ENCODE results near the gene CENPVL3.

Gene CENPVL3

DNA sequence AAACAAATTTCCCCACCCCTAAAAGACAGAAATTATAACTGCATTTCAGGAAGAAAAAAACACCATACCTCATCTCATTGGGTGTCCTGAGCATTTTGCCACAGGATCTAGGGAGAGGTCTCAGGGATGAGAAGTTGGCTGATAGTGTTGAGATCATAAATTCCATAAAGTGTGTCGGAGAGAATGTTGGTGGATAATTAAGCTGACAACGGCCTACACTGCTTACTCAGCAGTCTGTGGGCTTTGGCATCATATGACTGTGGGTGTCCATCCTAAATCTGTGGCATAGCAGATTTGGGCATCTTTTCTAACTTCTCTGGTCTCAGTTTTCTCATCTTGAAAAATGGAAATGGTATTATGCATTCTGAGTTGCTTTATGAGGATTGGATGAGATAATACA lies 12.3 kb downstream of the CENPVL3 start:
- H3K9me3 ChIP-seq (ENCODE audit: control insufficient read depth, low read length): no peaks in the 10 kb centered on the region

GRCh38 chrX:51598899-51599298 lies 19.8 kb downstream of the CENPVL3 start:
- H3K14ac ChIP-seq (ENCODE audit: low read length in 2 of 2): no peak overlapping the region
- H3K4me2 ChIP-seq (ENCODE audit: low read length, poor library complexity, severe bottlenecking): no peak overlapping the region
- H3K4me1 ChIP-seq (ENCODE audit: control insufficient read depth, insufficient read depth, low read depth, low read length): no peaks in the 10 kb centered on the region
- H3K9ac ChIP-seq (ENCODE audit: low read length): no peak overlapping the region
- H2AK5ac ChIP-seq (ENCODE audit: low read length, severe bottlenecking): no peak overlapping the region
- H2BK120ac ChIP-seq (ENCODE audit: low read depth, low read length): no peak overlapping the region
- no peaks in the 10 kb centered on the region for H3K36me3 ChIP-seq (ENCODE audit: control insufficient read depth in 1 of 2, insufficient read depth in 2 of 2, low read depth in 1 of 2, low read length in 2 of 2)
- H4K91ac ChIP-seq (ENCODE audit: low read length): no peak overlapping the region
- WGBS: 94% methylated on average over 2 of the region's 7 CpGs
- no peak for DNase-seq
- H3K27ac ChIP-seq (ENCODE audit: low read length, poor library complexity, severe bottlenecking): no peak overlapping the region
- H4K8ac ChIP-seq (ENCODE audit: low read length): no peak overlapping the region
- H3K4me3 ChIP-seq (ENCODE audit: insufficient read depth in 1 of 2, low read depth in 1 of 2, low read length in 2 of 2): no peak overlapping the region
- H3K79me1 ChIP-seq (replicated peaks; ENCODE audit: low read length, poor library complexity, severe bottlenecking): no peaks in the 10 kb centered on the region
- H2BK15ac ChIP-seq (ENCODE audit: low read depth, poor library complexity, severe bottlenecking): no peak overlapping the region
- no peak overlapping the region for H3K4ac ChIP-seq (ENCODE audit: low read depth in 1 of 2, low read length in 2 of 2)
- H2AFZ ChIP-seq (ENCODE audit: low read depth, low read length): no peak overlapping the region
- no peaks in the 10 kb centered on the region for H3K9me3 ChIP-seq (ENCODE audit: control insufficient read depth, low read length)
- H2BK12ac ChIP-seq (ENCODE audit: low read length in 2 of 2): no peak overlapping the region
- H3K27me3 ChIP-seq (ENCODE audit: control insufficient read depth in 1 of 2, insufficient read depth in 1 of 2, low read length in 2 of 2): peaks cover 0 to 46% of the 10 kb centered on the region in 2 experiments
- H2BK5ac ChIP-seq (ENCODE audit: low read depth, low read length, poor library complexity, severe bottlenecking): no peak overlapping the region
- no peak overlapping the region for H3K23ac ChIP-seq (ENCODE audit: low read length in 2 of 2)
- H3K18ac ChIP-seq (ENCODE audit: low read depth in 1 of 2, low read length in 2 of 2): no peak overlapping the region

More for the DNA sequence above, 12.3 kb downstream of the CENPVL3 start:
- H3K9ac ChIP-seq (ENCODE audit: low read length): no peak overlapping the region
- 72% methylated on average over 2 of the region's 2 CpGs for WGBS
- no peak overlapping the region for H3K14ac ChIP-seq (ENCODE audit: low read length in 2 of 2)
- H4K8ac ChIP-seq (ENCODE audit: low read length): no peak overlapping the region
- H3K27me3 ChIP-seq (ENCODE audit: control insufficient read depth in 1 of 2, insufficient read depth in 1 of 2, low read length in 2 of 2): peaks cover 0 to 39% of the 10 kb centered on the region in 2 experiments
- no peak overlapping the region for H3K23ac ChIP-seq (ENCODE audit: low read length in 2 of 2)
- no peak overlapping the region for H3K4me3 ChIP-seq (ENCODE audit: insufficient read depth in 1 of 2, low read depth in 1 of 2, low read length in 2 of 2)
- no peak overlapping the region for H4K91ac ChIP-seq (ENCODE audit: low read length)
- no peak overlapping the region for H2BK120ac ChIP-seq (ENCODE audit: low read depth, low read length)
- H3K18ac ChIP-seq (ENCODE audit: low read depth in 1 of 2, low read length in 2 of 2): no peak overlapping the region
- no peaks in the 10 kb centered on the region for H3K4me1 ChIP-seq (ENCODE audit: control insufficient read depth, insufficient read depth, low read depth, low read length)
- no peak overlapping the region for H2AK5ac ChIP-seq (ENCODE audit: low read length, severe bottlenecking)
- no peaks in the 10 kb centered on the region for H3K36me3 ChIP-seq (ENCODE audit: control insufficient read depth in 1 of 2, insufficient read depth in 2 of 2, low read depth in 1 of 2, low read length in 2 of 2)
- no peak overlapping the region for H3K4ac ChIP-seq (ENCODE audit: low read depth in 1 of 2, low read length in 2 of 2)
- DNase-seq: no peak
- no peak overlapping the region for H3K4me2 ChIP-seq (ENCODE audit: low read length, poor library complexity, severe bottlenecking)
- no peak overlapping the region for H2BK12ac ChIP-seq (ENCODE audit: low read length in 2 of 2)
- H3K79me1 ChIP-seq (replicated peaks; ENCODE audit: low read length, poor library complexity, severe bottlenecking): no peaks in the 10 kb centered on the region
- H3K27ac ChIP-seq (ENCODE audit: low read length, poor library complexity, severe bottlenecking): no peak overlapping the region
- no peak overlapping the region for H2AFZ ChIP-seq (ENCODE audit: low read depth, low read length)
- H2BK15ac ChIP-seq (ENCODE audit: low read depth, poor library complexity, severe bottlenecking): no peak overlapping the region
- H2BK5ac ChIP-seq (ENCODE audit: low read depth, low read length, poor library complexity, severe bottlenecking): no peak overlapping the region

DNA sequence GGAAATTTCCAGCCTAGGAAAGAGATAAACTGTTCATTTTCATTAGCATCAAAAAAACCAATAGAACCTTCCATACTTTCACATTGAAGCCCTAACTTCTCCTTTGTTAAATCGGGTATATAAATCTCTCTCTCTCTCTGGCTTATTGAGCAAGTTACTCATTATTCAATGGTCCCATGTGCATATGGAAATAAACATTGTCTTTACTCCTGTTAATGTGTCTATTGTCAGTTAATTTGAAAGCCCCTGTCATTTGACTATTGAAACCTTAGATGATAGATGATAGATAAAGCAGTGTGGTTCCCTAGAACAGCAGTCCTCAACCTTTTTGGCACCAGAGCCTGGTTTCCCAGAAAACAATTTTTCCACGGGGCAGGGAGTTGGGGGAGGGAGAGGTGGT lies 46.8 kb downstream of the CENPVL3 start:
- WGBS: no CpG with 5 or more reads among the region's 2 CpGs
- DNase-seq: no peak
- Histone ChIP-seq H2BK5ac (ENCODE audit: low read depth, low read length, poor library complexity, severe bottlenecking) (no peak overlapping the region), H3K18ac (ENCODE audit: low read depth in 1 of 2, low read length in 2 of 2) (no peak overlapping the region), H3K27me3 (ENCODE audit: control insufficient read depth in 1 of 2, insufficient read depth in 1 of 2, low read length in 2 of 2) (peaks cover 0 to 38% of the 10 kb centered on the region in 2 experiments), H4K8ac (ENCODE audit: low read length) (no peak overlapping the region), H3K4me1 (ENCODE audit: control insufficient read depth, insufficient read depth, low read depth, low read length) (no peaks in the 10 kb centered on the region), H2BK120ac (ENCODE audit: low read depth, low read length) (no peak overlapping the region), H2AK5ac (ENCODE audit: low read length, severe bottlenecking) (no peak overlapping the region), H2BK15ac (ENCODE audit: low read depth, poor library complexity, severe bottlenecking) (no peak overlapping the region), H3K9ac (ENCODE audit: low read length) (no peak overlapping the region), H3K4ac (ENCODE audit: low read depth in 1 of 2, low read length in 2 of 2) (no peak overlapping the region), H3K36me3 (ENCODE audit: control insufficient read depth in 1 of 2, insufficient read depth in 2 of 2, low read depth in 1 of 2, low read length in 2 of 2) (no peaks in the 10 kb centered on the region), H3K79me1 (replicated peaks; ENCODE audit: low read length, poor library complexity, severe bottlenecking) (no peaks in the 10 kb centered on the region), H2AFZ (ENCODE audit: low read depth, low read length) (no peak overlapping the region), H3K4me3 (ENCODE audit: insufficient read depth in 1 of 2, low read depth in 1 of 2, low read length in 2 of 2) (no peak overlapping the region), H3K14ac (ENCODE audit: low read length in 2 of 2) (no peak overlapping the region), H3K4me2 (ENCODE audit: low read length, poor library complexity, severe bottlenecking) (no peak overlapping the region), H3K23ac (ENCODE audit: low read length in 2 of 2) (no peak overlapping the region), H2BK12ac (ENCODE audit: low read length in 2 of 2) (no peak overlapping the region), H4K91ac (ENCODE audit: low read length) (no peak overlapping the region), H3K27ac (ENCODE audit: low read length, poor library complexity, severe bottlenecking) (no peak overlapping the region), H3K9me3 (ENCODE audit: control insufficient read depth, low read length) (no peaks in the 10 kb centered on the region)

- H3K4ac ChIP-seq (ENCODE audit: low read depth in 1 of 2, low read length in 2 of 2): no peak overlapping the region
- H3K4me3 ChIP-seq (ENCODE audit: insufficient read depth in 1 of 2, low read depth in 1 of 2, low read length in 2 of 2): no peak overlapping the region
- peak; percentile 43 for DNase-seq
- H2BK120ac ChIP-seq (ENCODE audit: low read depth, low read length): no peak overlapping the region
- no peak overlapping the region for H3K4me2 ChIP-seq (ENCODE audit: low read length, poor library complexity, severe bottlenecking)
- no peaks in the 10 kb centered on the region for H3K36me3 ChIP-seq (ENCODE audit: control insufficient read depth in 1 of 2, insufficient read depth in 2 of 2, low read depth in 1 of 2, low read length in 2 of 2)
- no peak overlapping the region for H2AFZ ChIP-seq (ENCODE audit: low read depth, low read length)
- H3K18ac ChIP-seq (ENCODE audit: low read depth in 1 of 2, low read length in 2 of 2): no peak overlapping the region
- H2BK15ac ChIP-seq (ENCODE audit: low read depth, poor library complexity, severe bottlenecking): no peak overlapping the region
- no peak overlapping the region for H4K8ac ChIP-seq (ENCODE audit: low read length)
- no peaks in the 10 kb centered on the region for H3K4me1 ChIP-seq (ENCODE audit: control insufficient read depth, insufficient read depth, low read depth, low read length)
- H3K14ac ChIP-seq (ENCODE audit: low read length in 2 of 2): no peak overlapping the region
- H3K79me1 ChIP-seq (replicated peaks; ENCODE audit: low read length, poor library complexity, severe bottlenecking): no peaks in the 10 kb centered on the region
- no peak overlapping the region for H4K91ac ChIP-seq (ENCODE audit: low read length)
- H2AK5ac ChIP-seq (ENCODE audit: low read length, severe bottlenecking): no peak overlapping the region
- no CpG with 5 or more reads among the region's 3 CpGs for WGBS
- no peak overlapping the region for H3K27ac ChIP-seq (ENCODE audit: low read length, poor library complexity, severe bottlenecking)
- no peak overlapping the region for H2BK5ac ChIP-seq (ENCODE audit: low read depth, low read length, poor library complexity, severe bottlenecking)
- H3K27me3 ChIP-seq (ENCODE audit: control insufficient read depth in 1 of 2, insufficient read depth in 1 of 2, low read length in 2 of 2): peaks cover 0 to 26% of the 10 kb centered on the region in 2 experiments
- no peak overlapping the region for H2BK12ac ChIP-seq (ENCODE audit: low read length in 2 of 2)
- H3K9ac ChIP-seq (ENCODE audit: low read length): no peak overlapping the region
- H3K9me3 ChIP-seq (ENCODE audit: control insufficient read depth, low read length): no peaks in the 10 kb centered on the region
- no peak overlapping the region for H3K23ac ChIP-seq (ENCODE audit: low read length in 2 of 2)
These were observed 49.2 kb downstream of the CENPVL3 start for GRCh38 chrX:51569561-51569960.
